Gastroesophageal sphincter (tissue), 3 donors: ENCODE results near the gene EIF5B.

Experiments used
- CTCF ChIP-seq, 4 experiments: fragments of 200-600 bp in 2 of 4; fragments of 450-650 bp in 2 of 4; sonication (generic) in 1 of 4; IDR thresholded peaks; one replicate each; pipeline ENCODE4 v1.5.1; 2017 to 2019; ENCODE audit warnings: antibody characterized with exemption in 4 of 4, mild to moderate bottlenecking in 2 of 4, moderate library complexity in 2 of 4
- POLR2A ChIP-seq, 2 donors: fragments of 450-650 bp; IDR thresholded peaks; one replicate each; pipeline ENCODE4 v1.6.1; 2017; ENCODE audit warnings: antibody characterized with exemption in 2 of 2, mild to moderate bottlenecking in 2 of 2, moderate library complexity in 1 of 2

- no peak for TF ChIP-seq POLR2A (IDR thresholded peaks at IDR 0.05)
- no peak for TF ChIP-seq CTCF (IDR thresholded peaks at IDR 0.05)
Observed at GRCh38 chr2:99433340-99433739, 96.2 kb downstream of the EIF5B start.
